HG03575 (cell line): ENCODE measurements around the gene SEMA4B.
"Not testable (repeated sequence)": the region's sequence is repeated elsewhere in the genome, so short reads cannot be mapped to it uniquely, and the experiment has no call there.

ENCODE experiments used
- ATAC-seq: cut with Tn5 transposase; IDR thresholded peaks from one replicate; pipeline ENCODE4 v1.9.1; 2021; ENCODE audit not compliant: unreplicated experiment, insufficient number of reproducible peaks, low FRiP score; ENCODE audit errors: extremely low read depth

The SEMA4B gene

GRCh38 chr15:90201130-90201943 is at the start of gene SEMA4B:
TSS of gene SEMA4B (plus strand) at chr15:90201330. CDS start at chr15:90201579, 249 bp downstream.
- no peak for ATAC-seq

- no peak for ATAC-seq
These were observed 49.0 kb upstream of the SEMA4B start for GRCh38 chr15:90151989-90152645.

- no peak for ATAC-seq
These were observed 47.5 kb upstream of the SEMA4B start for GRCh38 chr15:90153658-90154057.

GRCh38 chr15:90154246-90154645 is 46.9 kb upstream of the SEMA4B start:
- ATAC-seq: no peak

GRCh38 chr15:90154861-90155626 is 46.1 kb upstream of the SEMA4B start:
- no peak for ATAC-seq

- ATAC-seq: no peak
These were observed 41.9 kb upstream of the SEMA4B start for GRCh38 chr15:90159213-90159612.

GRCh38 chr15:90160781-90161727 is 40.1 kb upstream of the SEMA4B start:
- no peak for ATAC-seq

GRCh38 chr15:90161950-90162361 is 39.2 kb upstream of the SEMA4B start:
- peak; percentile 61 for ATAC-seq

GRCh38 chr15:90162956-90163355 is 38.2 kb upstream of the SEMA4B start:
- no peak for ATAC-seq

- not testable (repeated sequence) for ATAC-seq
These were observed 36.9 kb upstream of the SEMA4B start for GRCh38 chr15:90164239-90164638.

GRCh38 chr15:90165157-90165556 is 36.0 kb upstream of the SEMA4B start:
- ATAC-seq: no peak

GRCh38 chr15:90165659-90166489 is 35.3 kb upstream of the SEMA4B start:
- no peak for ATAC-seq

- no peak for ATAC-seq
These were observed 34.0 kb upstream of the SEMA4B start for GRCh38 chr15:90167121-90167520.

GRCh38 chr15:90171623-90172022 is 29.5 kb upstream of the SEMA4B start:
- no peak for ATAC-seq

- no peak for ATAC-seq
These were observed 27.8 kb upstream of the SEMA4B start for GRCh38 chr15:90173372-90173771.

- no peak for ATAC-seq
These were observed 26.8 kb upstream of the SEMA4B start for GRCh38 chr15:90174140-90174875.

- ATAC-seq: no peak
These were observed 24.1 kb upstream of the SEMA4B start for GRCh38 chr15:90177012-90177411.
